Stimulated activated naive CD4-positive, alpha-beta T cell treated with Interleukin-2 at 50 U/mL for 16 hours (primary cell): Measurements from ENCODE around the gene CSAD.

Experiments used
- DNase-seq: peaks from one replicate; lab custom pipeline; 2025; lab: John Stamatoyannopoulos, UW

CSAD gene

GRCh38 chr12:53180220-53180930 lies at the start of gene CSAD, which contains the start of gene ZNF740:
Gene CSAD, minus strand, starts transcription at chr12:53180925. Its CDS starts 7,455 bp downstream, at chr12:53173470.
Gene ZNF740, plus strand, starts transcription at chr12:53180722. Its CDS starts 1,262 bp downstream, at chr12:53181984.
- DNase-seq = peak; percentile 98

- DNase-seq = peak; percentile 9
Observed at GRCh38 chr12:53230108-53230845, 49.6 kb upstream of the CSAD start.

GRCh38 chr12:53229454-53229853 lies 48.7 kb upstream of the CSAD start:
- no peak for DNase-seq

GRCh38 chr12:53227836-53228235 lies 47.1 kb upstream of the CSAD start:
- DNase-seq = no peak

- DNase-seq = no peak
Observed at GRCh38 chr12:53227341-53227740, 46.6 kb upstream of the CSAD start.

- no peak for DNase-seq
Observed at GRCh38 chr12:53226815-53227214, 46.1 kb upstream of the CSAD start.

GRCh38 chr12:53225635-53226424 lies 45.1 kb upstream of the CSAD start:
- no peak for DNase-seq

- no peak for DNase-seq
Observed at GRCh38 chr12:53224897-53225634, 44.3 kb upstream of the CSAD start.

GRCh38 chr12:53224061-53224896 lies 43.6 kb upstream of the CSAD start:
- DNase-seq = no peak

- peak; percentile 21 for DNase-seq
Observed at GRCh38 chr12:53223389-53224060, 42.8 kb upstream of the CSAD start.

- DNase-seq = no peak
Observed at GRCh38 chr12:53222806-53223261, 42.1 kb upstream of the CSAD start.

GRCh38 chr12:53222170-53222721 lies 41.5 kb upstream of the CSAD start:
- DNase-seq = no peak

GRCh38 chr12:53221203-53222080 lies 40.7 kb upstream of the CSAD start:
- DNase-seq = peak; percentile 53

GRCh38 chr12:53220694-53221202 lies 40.0 kb upstream of the CSAD start:
- peak; percentile 86 for DNase-seq

GRCh38 chr12:53219956-53220693 lies 39.4 kb upstream of the CSAD start:
- peak; percentile 85 for DNase-seq

GRCh38 chr12:53219292-53219955 lies 38.7 kb upstream of the CSAD start:
- peak; percentile 90 for DNase-seq

GRCh38 chr12:53218551-53219291 lies 38.0 kb upstream of the CSAD start:
- peak; percentile 52 for DNase-seq
